Measurements from ENCODE around the gene ABLIM3.
"Not testable (repeated sequence)": the region's sequence is repeated elsewhere in the genome, so short reads cannot be mapped to it uniquely, and the experiment has no call there.

ABLIM3 gene

GRCh38 chr5:149254506-149254905 is 113.2 kb downstream of the ABLIM3 start:
- no peak for DNase-seq (ENCODE audit: low read depth in 1 of 2, low spot score in 1 of 2)

DNA sequence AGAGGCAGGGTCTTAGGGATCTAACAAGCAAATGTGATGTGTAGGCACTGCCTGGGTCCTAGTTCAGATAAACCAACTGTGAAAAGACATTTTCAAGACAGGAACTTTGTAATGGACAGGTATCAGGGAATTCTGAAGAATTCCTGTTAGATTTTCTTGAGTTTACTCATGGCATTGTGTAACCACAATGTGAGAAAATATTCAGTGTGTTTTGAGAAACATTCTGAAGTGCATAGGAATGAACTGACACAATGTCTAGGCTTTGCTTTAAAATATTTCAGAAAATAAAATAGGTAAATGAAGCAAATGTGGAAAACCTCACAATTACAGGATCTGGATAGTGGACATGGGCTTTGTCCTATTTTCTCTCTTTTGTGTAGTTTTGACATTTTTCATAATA is 115.2 kb downstream of the ABLIM3 start:
- no peak for DNase-seq (ENCODE audit: low read depth in 1 of 2, low spot score in 1 of 2)

GRCh38 chr5:149257131-149257530 is 115.8 kb downstream of the ABLIM3 start:
- DNase-seq (ENCODE audit: low read depth in 1 of 2, low spot score in 1 of 2) = no peak

DNA sequence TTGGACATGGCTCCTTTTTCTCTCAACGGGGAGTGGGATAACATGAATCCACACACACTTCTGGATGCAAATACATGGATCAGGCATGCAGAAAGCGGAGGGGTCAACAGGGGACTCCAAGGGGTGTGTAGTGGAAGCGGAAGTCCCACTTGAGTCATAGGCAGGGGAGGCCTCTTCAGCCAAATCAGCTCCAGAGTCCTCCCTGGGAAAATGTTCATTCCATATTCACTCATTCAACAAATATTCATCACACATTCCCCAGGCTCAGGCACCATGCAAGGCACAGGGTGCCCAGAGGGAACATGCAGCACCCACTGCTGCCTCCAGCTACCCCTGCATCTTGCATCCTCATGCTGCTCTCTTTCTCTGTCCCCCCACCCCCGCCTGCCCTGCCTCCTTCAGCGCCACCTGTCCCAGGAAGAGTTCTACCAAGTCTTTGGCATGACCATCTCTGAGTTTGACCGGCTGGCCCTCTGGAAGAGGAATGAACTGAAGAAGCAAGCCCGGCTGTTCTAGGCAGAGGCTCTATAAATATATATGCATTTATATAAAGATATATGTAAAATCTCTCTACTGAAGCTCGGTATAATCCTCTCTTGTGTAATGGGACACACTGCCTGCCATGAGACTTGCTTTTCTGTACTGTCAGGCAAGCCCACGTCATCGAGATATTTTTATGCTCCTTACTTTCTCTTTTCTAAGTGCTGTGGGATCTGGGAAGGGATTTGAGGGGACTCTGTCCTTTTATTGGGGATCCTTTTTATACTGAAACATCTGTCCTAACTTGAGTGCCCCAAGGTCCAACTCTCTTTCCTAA is 116.8 kb downstream of the ABLIM3 start:
- DNase-seq (ENCODE audit: low read depth in 1 of 2, low spot score in 1 of 2) = no peak

GRCh38 chr5:149260761-149261160 is 119.5 kb downstream of the ABLIM3 start:
- DNase-seq (ENCODE audit: low read depth in 1 of 2, low spot score in 1 of 2) = no peak

GRCh38 chr5:149261246-149261645 is 120.0 kb downstream of the ABLIM3 start:
- DNase-seq (ENCODE audit: low read depth in 1 of 2, low spot score in 1 of 2) = no peak

GRCh38 chr5:149262315-149262714 is 121.0 kb downstream of the ABLIM3 start:
- no peak for DNase-seq (ENCODE audit: low read depth in 1 of 2, low spot score in 1 of 2)

- DNase-seq (ENCODE audit: low read depth in 1 of 2, low spot score in 1 of 2) = peak in 1 of 2 donors; percentile 14
Observed at GRCh38 chr5:149264439-149265067, 123.3 kb downstream of the ABLIM3 start.

DNA sequence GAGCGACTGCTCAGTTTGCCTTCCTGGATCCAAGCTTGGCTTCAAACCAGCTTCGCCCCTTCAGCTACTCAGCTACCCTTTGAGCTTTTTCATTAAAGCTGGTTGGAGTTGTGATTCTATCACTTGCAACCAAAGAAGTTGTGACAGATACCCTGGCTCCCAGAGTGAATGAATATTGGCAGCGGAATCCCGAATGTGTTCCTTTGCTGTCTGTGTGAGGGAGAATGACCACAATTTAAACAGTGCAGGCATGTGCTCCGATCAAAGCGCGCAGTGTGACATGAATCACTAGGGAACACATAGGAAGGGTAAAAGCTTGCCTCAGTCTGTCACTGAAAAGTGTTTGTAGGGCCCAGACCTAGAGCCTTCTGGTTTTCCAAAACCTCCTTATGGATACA is 123.8 kb downstream of the ABLIM3 start:
- DNase-seq (ENCODE audit: low read depth in 1 of 2, low spot score in 1 of 2) = no peak

- no peak for DNase-seq (ENCODE audit: low read depth in 1 of 2, low spot score in 1 of 2)
Observed at GRCh38 chr5:149265597-149265996, 124.3 kb downstream of the ABLIM3 start.

DNA sequence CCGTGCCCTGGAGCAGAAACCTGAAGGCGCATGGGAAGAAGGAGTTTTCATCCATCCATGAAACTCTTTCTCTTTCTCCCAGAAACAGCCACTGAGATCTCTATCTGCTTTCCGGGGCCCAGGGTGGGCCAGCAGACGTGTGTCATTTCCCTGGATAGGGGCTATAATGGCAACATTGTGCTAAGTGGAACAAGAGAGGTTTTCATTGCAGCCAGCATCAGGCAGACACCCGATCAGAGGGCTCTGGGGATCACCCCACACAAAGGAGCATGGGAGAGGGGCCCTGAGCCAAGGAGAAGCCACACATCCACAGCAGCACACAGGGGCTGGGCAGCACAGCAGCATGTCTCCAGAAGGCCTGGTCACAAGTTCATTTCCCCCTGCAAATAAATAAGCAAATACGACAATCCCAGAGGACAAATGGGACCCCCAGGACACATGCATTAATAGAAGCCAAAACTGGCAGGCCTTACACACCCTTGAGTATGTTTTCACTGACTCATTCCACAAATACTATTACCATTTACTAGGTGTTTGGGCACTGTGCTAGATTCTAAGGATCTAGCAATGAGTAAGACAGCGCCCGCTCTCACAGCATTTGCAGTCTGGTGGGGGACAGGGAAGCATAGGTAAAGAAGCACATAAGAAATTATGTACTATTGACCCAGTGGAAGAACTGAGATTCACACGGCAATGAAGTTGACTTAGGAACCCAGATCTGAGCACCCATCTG is 126.1 kb downstream of the ABLIM3 start:
- no peak for DNase-seq (ENCODE audit: low read depth in 1 of 2, low spot score in 1 of 2)

GRCh38 chr5:149268928-149269557 is 127.8 kb downstream of the ABLIM3 start:
- DNase-seq (ENCODE audit: low read depth in 1 of 2, low spot score in 1 of 2) = no peak

DNA sequence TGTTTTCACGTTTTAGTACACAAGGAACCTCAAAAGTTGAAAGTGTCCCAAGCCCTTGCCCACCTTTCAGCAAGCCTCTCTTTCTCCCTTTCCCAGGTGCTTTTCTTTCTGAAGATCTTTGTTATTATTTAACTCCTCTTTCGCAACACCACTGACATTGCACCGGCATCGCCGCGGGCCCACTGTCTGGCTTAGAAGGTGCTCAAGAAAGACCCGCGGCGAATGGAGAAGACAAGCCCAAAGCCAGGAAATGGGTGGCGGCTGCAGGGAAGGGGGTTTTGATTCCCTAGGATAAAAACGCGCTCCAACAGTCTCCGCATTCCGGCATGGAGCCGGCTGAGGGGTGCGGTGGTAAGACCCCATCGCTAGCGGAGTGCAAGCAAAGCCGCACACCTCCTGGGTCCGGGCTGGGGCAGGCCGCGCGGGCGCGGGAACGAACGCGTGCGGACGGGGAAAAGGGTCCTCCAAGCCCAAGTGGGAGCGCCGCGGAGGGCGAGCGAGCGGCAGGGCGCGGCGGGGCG is 130.0 kb downstream of the ABLIM3 start:
- DNase-seq (ENCODE audit: low read depth in 1 of 2, low spot score in 1 of 2) = no peak

GRCh38 chr5:149271716-149272563 is 130.6 kb downstream of the ABLIM3 start, which contains the start of gene AFAP1L1:
Gene AFAP1L1, plus strand, starts transcription at chr5:149271859. Its CDS starts 110 bp downstream, at chr5:149271969.
- no peak for DNase-seq (ENCODE audit: low read depth in 1 of 2, low spot score in 1 of 2)

DNA sequence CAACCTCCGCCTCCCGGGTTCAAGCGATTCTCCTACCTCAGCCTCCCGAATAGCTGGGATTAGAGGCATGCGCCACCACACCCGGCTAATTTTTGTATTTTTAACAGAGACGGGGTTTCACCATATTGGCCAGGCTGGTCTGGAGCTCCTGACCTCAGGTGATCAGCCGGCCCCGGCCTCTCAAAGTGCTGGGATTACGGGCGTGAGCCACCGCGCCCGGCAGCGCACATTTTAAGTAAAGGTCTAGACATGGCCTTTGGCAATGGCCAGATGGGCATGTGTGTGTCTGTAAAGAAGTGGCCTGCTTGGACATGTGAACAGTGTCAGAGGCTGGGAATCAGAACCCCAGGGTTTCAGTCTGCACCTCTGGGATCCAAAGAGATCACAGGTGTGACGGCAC is 131.5 kb downstream of the ABLIM3 start:
- not testable (repeated sequence) for DNase-seq (ENCODE audit: low read depth in 1 of 2, low spot score in 1 of 2)

- DNase-seq (ENCODE audit: low read depth in 1 of 2, low spot score in 1 of 2) = no peak
Observed at GRCh38 chr5:149273237-149273636, 131.9 kb downstream of the ABLIM3 start.

- DNase-seq (ENCODE audit: low read depth in 1 of 2, low spot score in 1 of 2) = no peak
Observed at GRCh38 chr5:149273950-149274349, 132.7 kb downstream of the ABLIM3 start.

DNA sequence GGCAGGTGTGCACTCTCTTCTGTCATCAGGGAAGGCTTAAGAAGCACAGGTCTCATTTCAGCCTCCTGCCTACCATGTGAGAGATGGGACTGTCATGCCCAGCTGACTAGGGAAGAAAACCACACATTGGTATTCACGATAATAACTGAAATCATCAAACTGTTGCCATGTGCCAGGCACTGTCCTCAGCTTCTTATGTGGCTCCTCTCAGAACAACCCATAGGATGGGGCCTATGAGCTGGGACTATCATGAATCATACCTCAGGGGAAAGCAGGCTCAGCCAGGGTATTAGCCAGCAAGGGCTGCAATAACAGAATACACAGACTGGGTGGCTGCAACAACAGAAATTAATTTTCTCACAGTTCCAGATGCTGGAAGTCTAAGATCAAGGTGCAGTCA is 133.6 kb downstream of the ABLIM3 start:
- no peak for DNase-seq (ENCODE audit: low read depth in 1 of 2, low spot score in 1 of 2)

DNA sequence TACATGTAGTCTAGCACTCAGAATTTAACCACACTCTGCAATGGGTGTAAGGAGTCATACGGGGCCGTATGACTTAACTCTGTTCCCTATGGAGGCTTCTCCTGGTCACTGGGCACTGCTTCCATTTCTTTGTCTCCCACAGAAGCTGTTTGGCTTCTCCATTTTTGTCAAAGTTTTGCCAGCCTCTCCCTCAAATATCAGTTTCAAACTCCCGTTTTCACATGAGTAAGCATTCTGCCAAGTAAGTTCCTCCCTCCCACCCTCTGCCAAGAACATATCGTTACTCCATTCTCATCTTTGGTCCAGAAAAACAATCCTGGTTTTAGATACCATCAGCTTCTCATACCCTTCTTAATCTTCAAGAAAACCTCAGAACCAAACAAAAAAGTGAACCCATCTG is 136.5 kb downstream of the ABLIM3 start:
- DNase-seq (ENCODE audit: low read depth in 1 of 2, low spot score in 1 of 2) = no peak

DNA sequence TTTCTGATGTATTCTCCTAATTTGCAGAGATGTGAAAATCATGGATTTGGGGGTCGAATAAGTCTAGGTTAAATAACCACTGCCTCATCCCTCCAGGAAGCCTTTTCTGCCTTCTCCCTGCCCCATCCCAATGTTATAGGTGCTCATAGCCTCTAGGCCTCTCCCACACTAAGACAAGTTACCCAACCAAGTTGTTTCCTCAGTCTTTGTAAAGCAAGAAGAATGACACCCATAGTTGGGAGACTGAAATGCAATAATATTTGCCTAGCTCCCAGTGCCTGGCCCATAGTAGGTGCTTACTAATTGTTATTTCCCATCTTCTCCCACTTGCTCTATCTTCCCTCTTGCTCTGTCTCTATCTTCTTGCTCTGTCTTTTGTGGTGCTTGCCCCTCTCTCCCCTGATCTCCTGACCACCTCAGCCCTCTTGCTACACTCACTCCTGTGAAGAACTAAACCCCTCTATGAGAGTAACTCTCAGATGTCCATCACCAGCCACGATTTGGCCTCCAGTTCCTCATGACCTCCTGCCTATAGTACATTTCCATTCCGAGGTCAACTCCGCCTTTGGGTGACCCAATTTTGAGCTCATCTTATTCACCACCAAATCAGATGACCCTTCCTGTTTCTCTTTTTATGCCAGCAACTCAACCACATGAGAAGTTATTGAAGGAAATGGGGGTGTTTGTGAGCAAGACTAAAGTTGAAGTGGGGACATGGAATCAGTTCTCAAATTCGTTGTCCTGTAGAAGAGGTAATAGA is 137.3 kb downstream of the ABLIM3 start:
- no peak for DNase-seq (ENCODE audit: low read depth in 1 of 2, low spot score in 1 of 2)

Measured in activated T-helper 1 cell treated with anti-CD3 and anti-CD28 coated beads, Interleukin-2, amount 50 U/mL, for 16 hours (primary cell).